Inflammatory macrophage treated with lipopolysaccharide for 4 hours (primary cell): Measurements from ENCODE around the gene HES1.

ENCODE experiments used
- DNase-seq: peaks from one replicate; pipeline ENCODE4 v3.0.0-alpha.2; 2020

The HES1 gene

GRCh38 chr3:194170793-194171192, 34.8 kb downstream of the HES1 start:
- DNase-seq = no peak

GRCh38 chr3:194174406-194174805, 38.5 kb downstream of the HES1 start:
- DNase-seq = no peak

- DNase-seq = no peak
Measured at GRCh38 chr3:194174980-194175379, 39.0 kb downstream of the HES1 start.

GRCh38 chr3:194176274-194176991, 40.5 kb downstream of the HES1 start:
- DNase-seq = no peak

- DNase-seq = no peak
Measured at GRCh38 chr3:194177141-194177540, 41.2 kb downstream of the HES1 start.

GRCh38 chr3:194178128-194178527, 42.2 kb downstream of the HES1 start:
- DNase-seq = no peak

GRCh38 chr3:194178669-194179068, 42.7 kb downstream of the HES1 start:
- no peak for DNase-seq

- no peak for DNase-seq
Measured at GRCh38 chr3:194180570-194180969, 44.6 kb downstream of the HES1 start.

- no peak for DNase-seq
Measured at GRCh38 chr3:194181612-194182529, 45.9 kb downstream of the HES1 start.

- DNase-seq = no peak
Measured at GRCh38 chr3:194183271-194183670, 47.3 kb downstream of the HES1 start.

- DNase-seq = no peak
Measured at GRCh38 chr3:194184265-194184751, 48.4 kb downstream of the HES1 start.

- no peak for DNase-seq
Measured at GRCh38 chr3:194184801-194185200, 48.9 kb downstream of the HES1 start.

- DNase-seq = no peak
Measured at GRCh38 chr3:194185221-194185620, 49.3 kb downstream of the HES1 start.

- no peak for DNase-seq
Measured at GRCh38 chr3:194187233-194187944, 51.4 kb downstream of the HES1 start.
